ENCODE data around the gene MDN1.
"Not testable (repeated sequence)": the region's sequence is repeated elsewhere in the genome, so short reads cannot be mapped to it uniquely, and the experiment has no call there.

MDN1 gene

DNA sequence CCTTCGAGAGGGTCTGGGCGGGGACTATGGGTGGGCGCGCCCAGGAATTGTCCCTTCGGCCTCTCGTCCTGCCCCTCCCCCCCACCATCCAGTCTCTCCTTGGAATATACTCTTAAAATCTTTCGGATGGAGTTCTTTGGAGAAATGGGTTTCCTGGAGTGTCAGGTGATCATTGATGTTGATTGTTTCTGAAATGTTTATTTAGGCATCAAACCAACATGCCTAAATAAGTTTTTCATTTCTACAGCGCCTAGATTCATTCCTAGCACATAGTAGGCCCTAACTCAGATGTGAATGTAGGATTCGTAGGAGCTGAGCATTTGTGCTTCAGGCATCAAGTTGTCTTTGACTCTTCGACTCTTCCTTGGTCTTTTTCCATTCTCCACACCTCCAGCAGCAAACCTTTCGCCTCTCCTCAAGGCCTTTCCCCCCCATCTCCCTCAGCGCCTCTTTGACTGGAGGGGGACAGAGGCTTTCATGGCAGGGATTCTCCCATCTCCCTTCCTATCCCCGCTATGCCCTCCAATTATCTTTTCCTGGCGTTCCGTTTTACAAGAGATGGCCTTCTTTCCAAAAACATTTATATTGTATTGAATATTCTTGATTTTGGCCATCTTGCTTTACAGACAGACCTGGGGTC is 10.7 kb upstream of the MDN1 start:
- Histone ChIP-seq H3K4me1 (ENCODE audit: insufficient read depth, low read length) (peaks cover 3% of the 10 kb centered on the region; the same call in 1 of the 2 replicates), H3K9me3 (ENCODE audit: control insufficient read depth, insufficient read depth, low read length) (no peaks in the 10 kb centered on the region), H3K9ac (ENCODE audit: low read depth, low read length) (peak overlapping the region; percentile 94), H3K36me3 (ENCODE audit: insufficient read depth, low read length) (peaks cover 11% of the 10 kb centered on the region)

DNA sequence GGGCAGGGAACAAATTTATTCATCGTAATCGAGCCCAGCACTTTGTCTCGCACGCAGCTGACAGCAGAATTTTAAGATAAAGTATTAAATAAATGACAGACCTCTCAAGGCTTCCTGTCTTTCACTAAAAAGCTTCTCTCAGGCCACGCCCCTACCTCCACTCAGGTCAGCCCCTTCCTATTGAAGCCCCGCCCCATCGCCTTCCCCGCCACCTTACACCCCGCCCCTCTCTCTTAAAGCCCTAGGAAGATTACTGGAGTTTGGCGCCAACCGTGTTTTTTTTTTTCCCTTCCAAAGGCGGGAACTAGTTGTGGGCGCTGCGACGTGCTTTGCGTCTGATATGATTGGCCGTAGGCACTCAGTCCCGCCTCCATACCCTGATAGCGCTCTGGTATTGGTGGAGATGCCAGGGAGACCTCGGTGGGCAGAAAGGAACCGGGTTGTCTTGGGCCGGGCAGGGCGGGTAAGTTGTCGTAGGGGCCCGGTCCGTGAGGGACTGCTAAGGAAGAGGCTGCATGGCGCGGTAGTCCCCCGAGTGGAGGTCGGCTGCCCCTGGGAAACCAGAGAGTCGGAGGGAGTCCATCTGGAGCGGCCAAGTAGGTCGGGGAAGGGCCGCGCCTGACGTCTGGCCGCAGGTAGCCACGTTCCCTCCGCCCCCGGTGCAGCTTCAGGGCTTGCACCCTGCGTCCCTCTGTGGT is 10.0 kb upstream of the MDN1 start, which contains the start of gene CASP8AP2:
CASP8AP2 (plus strand) TSS at position 409 of the 698 bp plus-strand sequence.
- Histone ChIP-seq H3K9ac (ENCODE audit: low read depth, low read length) (peak within 1 kb of the TSS; percentile 94), H3K4me1 (ENCODE audit: insufficient read depth, low read length) (peaks cover 3% of the 10 kb centered on the region; the same call in 1 of the 2 replicates), H3K36me3 (ENCODE audit: insufficient read depth, low read length) (peaks cover 11% of the 10 kb centered on the region), H3K9me3 (ENCODE audit: control insufficient read depth, insufficient read depth, low read length) (no peaks in the 10 kb centered on the region)

DNA sequence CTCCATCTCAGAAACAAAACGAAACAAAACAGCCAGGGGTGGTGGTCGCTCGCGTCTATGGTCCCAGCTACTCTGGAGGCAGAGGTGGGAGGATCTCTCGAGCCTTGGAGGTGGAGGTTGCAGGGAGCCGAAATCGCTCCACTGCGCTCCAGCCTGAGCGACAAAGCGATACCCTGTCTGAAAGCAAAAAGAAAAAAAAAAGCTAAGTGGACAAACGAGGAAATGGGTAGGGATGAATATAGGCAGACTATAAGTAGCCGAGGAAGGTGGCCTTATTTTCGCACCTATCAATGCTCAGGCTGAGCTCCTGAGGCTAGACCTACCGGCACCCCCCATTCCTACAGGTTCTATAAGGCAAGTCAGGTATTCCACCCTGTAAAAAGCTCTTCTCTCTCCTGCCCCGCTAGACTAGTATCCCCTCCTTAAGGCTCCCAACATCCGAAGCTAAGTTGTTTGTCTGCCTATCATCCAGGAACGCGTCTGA is 9.4 kb upstream of the MDN1 start:
- peak overlapping the region; percentile 63 for H3K9ac ChIP-seq (ENCODE audit: low read depth, low read length)
- no peaks in the 10 kb centered on the region for H3K9me3 ChIP-seq (ENCODE audit: control insufficient read depth, insufficient read depth, low read length)
- H3K36me3 ChIP-seq (ENCODE audit: insufficient read depth, low read length), result peaks cover 11% of the 10 kb centered on the region
- peaks cover 3% of the 10 kb centered on the region; the same call in 1 of the 2 replicates for H3K4me1 ChIP-seq (ENCODE audit: insufficient read depth, low read length)

DNA sequence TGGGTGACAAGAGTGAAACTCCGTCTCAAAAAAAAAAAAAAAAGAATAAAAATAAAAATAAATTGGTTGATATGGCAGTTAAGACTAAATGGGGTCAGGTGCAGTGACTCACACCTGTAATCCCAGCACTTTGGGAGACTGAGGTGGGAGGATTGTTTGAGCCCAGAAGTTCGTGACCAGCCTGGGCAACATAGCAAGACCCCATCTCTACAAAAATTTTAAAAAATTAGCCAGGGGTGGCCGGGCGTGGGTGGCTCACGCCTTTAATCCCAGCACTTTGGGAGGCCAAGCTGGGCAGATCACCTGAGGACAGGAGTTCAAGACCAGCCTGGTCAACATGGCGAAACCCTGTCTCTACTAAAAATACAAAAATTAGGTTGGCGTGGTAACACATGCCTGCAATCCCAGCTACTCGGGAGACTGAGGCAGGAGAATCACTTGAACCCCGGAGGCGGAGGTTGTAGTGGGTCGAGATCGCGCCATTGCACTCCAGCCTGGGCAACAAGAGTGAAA is 8.9 kb upstream of the MDN1 start:
- not testable (repeated sequence) for H3K4me1 ChIP-seq (ENCODE audit: insufficient read depth, low read length); H3K9me3 ChIP-seq (ENCODE audit: control insufficient read depth, insufficient read depth, low read length)
- peaks cover 11% of the 10 kb centered on the region for H3K36me3 ChIP-seq (ENCODE audit: insufficient read depth, low read length)
- H3K9ac ChIP-seq (ENCODE audit: low read depth, low read length), result peak overlapping the region; percentile 63

GRCh38 chr6:89826029-89826528 is 6.5 kb upstream of the MDN1 start:
- Histone ChIP-seq H3K4me1 (ENCODE audit: insufficient read depth, low read length) (peaks cover 3% of the 10 kb centered on the region; the same call in 1 of the 2 replicates), H3K9ac (ENCODE audit: low read depth, low read length) (no peak overlapping the region), H3K36me3 (ENCODE audit: insufficient read depth, low read length) (no peaks in the 10 kb centered on the region), H3K9me3 (ENCODE audit: control insufficient read depth, insufficient read depth, low read length) (no peaks in the 10 kb centered on the region)

DNA sequence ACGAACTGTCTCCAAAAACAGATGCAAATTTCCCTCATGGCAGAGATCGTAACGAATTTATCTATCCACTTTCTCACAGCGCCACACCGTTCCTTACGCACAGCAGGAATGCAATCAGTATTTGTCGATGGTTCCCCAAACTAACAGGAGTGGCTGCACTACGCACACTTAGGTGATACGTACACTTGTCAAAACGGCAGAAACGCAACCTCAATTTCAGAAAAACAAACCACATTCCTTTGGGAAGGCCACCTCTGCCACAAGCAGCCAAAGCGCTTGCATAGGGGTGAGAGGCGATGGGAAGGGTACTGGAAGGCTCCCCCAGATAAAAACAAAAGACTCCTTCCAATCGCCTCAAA is 638 bp downstream of the MDN1 start:
- peak overlapping the region; percentile 97 for H3K9ac ChIP-seq (ENCODE audit: low read depth, low read length)
- no peaks in the 10 kb centered on the region for H3K9me3 ChIP-seq (ENCODE audit: control insufficient read depth, insufficient read depth, low read length)
- peaks cover 4% of the 10 kb centered on the region; the same call in 1 of the 2 replicates for H3K36me3 ChIP-seq (ENCODE audit: insufficient read depth, low read length)
- H3K4me1 ChIP-seq (ENCODE audit: insufficient read depth, low read length), result peaks cover 14% of the 10 kb centered on the region; the same call in 1 of the 2 replicates

DNA sequence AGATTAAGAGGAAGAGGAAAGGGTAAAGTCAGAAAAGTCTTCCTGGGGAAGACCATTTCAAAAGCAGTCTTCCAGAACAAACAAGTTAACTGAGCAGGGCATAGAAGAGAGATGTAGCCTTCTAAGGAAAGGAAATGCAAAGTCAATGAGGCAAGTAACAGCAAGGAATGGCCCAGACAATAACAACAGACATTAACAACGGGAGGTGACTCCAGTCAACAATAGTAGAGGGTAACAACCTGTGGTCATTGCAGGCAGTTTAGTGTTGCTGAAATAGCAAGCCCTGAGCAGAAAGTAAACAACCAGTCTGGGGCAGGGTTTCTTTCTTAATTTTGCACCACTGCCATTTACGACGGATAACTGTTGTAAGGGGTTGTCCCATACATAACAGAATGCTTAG is 2.1 kb downstream of the MDN1 start:
- peak overlapping the region; percentile 97 for H3K9ac ChIP-seq (ENCODE audit: low read depth, low read length)
- H3K36me3 ChIP-seq (ENCODE audit: insufficient read depth, low read length), result peaks cover 4% of the 10 kb centered on the region; the same call in 1 of the 2 replicates
- no peaks in the 10 kb centered on the region for H3K9me3 ChIP-seq (ENCODE audit: control insufficient read depth, insufficient read depth, low read length)
- H3K4me1 ChIP-seq (ENCODE audit: insufficient read depth, low read length), result peaks cover 17% of the 10 kb centered on the region; the same call in 1 of the 2 replicates

DNA sequence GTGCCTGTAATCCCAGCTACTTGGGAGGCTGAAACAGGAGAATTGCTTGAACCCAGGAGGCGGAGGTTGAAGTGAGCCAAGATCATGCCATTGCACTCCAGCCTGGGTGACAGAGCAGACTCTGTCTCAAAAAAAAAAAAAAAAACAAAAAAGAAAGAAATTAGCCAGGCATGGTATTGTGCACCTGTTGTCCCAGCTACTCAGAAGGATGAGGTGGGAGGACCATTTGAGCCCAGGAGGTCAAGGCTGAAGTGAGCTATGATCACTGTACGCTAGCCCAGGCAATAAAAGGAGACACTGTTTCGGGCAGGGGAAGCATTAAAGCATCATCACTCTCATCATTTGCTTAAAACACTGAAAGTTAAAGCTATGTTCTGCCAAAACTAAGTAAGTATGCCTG is 6.2 kb downstream of the MDN1 start:
- not testable (repeated sequence) for H3K9me3 ChIP-seq (ENCODE audit: control insufficient read depth, insufficient read depth, low read length); H3K36me3 ChIP-seq (ENCODE audit: insufficient read depth, low read length); H3K9ac ChIP-seq (ENCODE audit: low read depth, low read length)
- peaks cover 17% of the 10 kb centered on the region; the same call in 1 of the 2 replicates for H3K4me1 ChIP-seq (ENCODE audit: insufficient read depth, low read length)

GRCh38 chr6:89807581-89807980 is 12.0 kb downstream of the MDN1 start:
- Histone ChIP-seq H3K4me1 (ENCODE audit: insufficient read depth, low read length) (peaks cover 12% of the 10 kb centered on the region), H3K36me3 (ENCODE audit: insufficient read depth, low read length) (no peaks in the 10 kb centered on the region; the same call in 1 of the 2 replicates), H3K9ac (ENCODE audit: low read depth, low read length) (no peak overlapping the region)

GRCh38 chr6:89805814-89806371 is 13.7 kb downstream of the MDN1 start:
- Histone ChIP-seq H3K9ac (ENCODE audit: low read depth, low read length) (no peak overlapping the region), H3K9me3 (ENCODE audit: control insufficient read depth, insufficient read depth, low read length) (no peaks in the 10 kb centered on the region), H3K36me3 (ENCODE audit: insufficient read depth, low read length) (peaks cover 2% of the 10 kb centered on the region; the same call in 1 of the 2 replicates), H3K4me1 (ENCODE audit: insufficient read depth, low read length) (peaks cover 15% of the 10 kb centered on the region)

More at GRCh38 chr6:89807581-89807980, 12.0 kb downstream of the MDN1 start:
- no peaks in the 10 kb centered on the region for H3K9me3 ChIP-seq (ENCODE audit: control insufficient read depth, insufficient read depth, low read length)

GRCh38 chr6:89803271-89803670 is 16.3 kb downstream of the MDN1 start:
- H3K4me1 ChIP-seq (ENCODE audit: insufficient read depth, low read length), result peaks cover 31% of the 10 kb centered on the region
- no peak overlapping the region for H3K9ac ChIP-seq (ENCODE audit: low read depth, low read length)
- H3K9me3 ChIP-seq (ENCODE audit: control insufficient read depth, insufficient read depth, low read length), result no peaks in the 10 kb centered on the region
- peaks cover 9% of the 10 kb centered on the region; the same call in 1 of the 2 replicates for H3K36me3 ChIP-seq (ENCODE audit: insufficient read depth, low read length)

GRCh38 chr6:89799756-89800155 is 19.8 kb downstream of the MDN1 start:
- Histone ChIP-seq H3K36me3 (ENCODE audit: insufficient read depth, low read length) (peaks cover 18% of the 10 kb centered on the region; the same call in 1 of the 2 replicates), H3K9me3 (ENCODE audit: control insufficient read depth, insufficient read depth, low read length) (no peaks in the 10 kb centered on the region), H3K4me1 (ENCODE audit: insufficient read depth, low read length) (peaks cover 19% of the 10 kb centered on the region), H3K9ac (ENCODE audit: low read depth, low read length) (no peak overlapping the region)

GRCh38 chr6:89799096-89799495 is 20.5 kb downstream of the MDN1 start:
- Histone ChIP-seq H3K9me3 (ENCODE audit: control insufficient read depth, insufficient read depth, low read length) (no peaks in the 10 kb centered on the region), H3K9ac (ENCODE audit: low read depth, low read length) (no peak overlapping the region), H3K36me3 (ENCODE audit: insufficient read depth, low read length) (peaks cover 23% of the 10 kb centered on the region; the same call in 1 of the 2 replicates), H3K4me1 (ENCODE audit: insufficient read depth, low read length) (peaks cover 19% of the 10 kb centered on the region)

- Histone ChIP-seq H3K9ac (ENCODE audit: low read depth, low read length) (no peak overlapping the region), H3K4me1 (ENCODE audit: insufficient read depth, low read length) (peaks cover 19% of the 10 kb centered on the region), H3K9me3 (ENCODE audit: control insufficient read depth, insufficient read depth, low read length) (no peaks in the 10 kb centered on the region), H3K36me3 (ENCODE audit: insufficient read depth, low read length) (peaks cover 36% of the 10 kb centered on the region)
Observed at GRCh38 chr6:89797317-89797716, 22.3 kb downstream of the MDN1 start.
